HG03097 (cell line): ENCODE data around the gene NPHP4.
"Not testable (repeated sequence)": the region's sequence is repeated elsewhere in the genome, so short reads cannot be mapped to it uniquely, and the experiment has no call there.

Source experiments
- ATAC-seq: cut with Tn5 transposase; IDR thresholded peaks from one replicate; pipeline ENCODE4 v1.9.1; 2021; ENCODE audit not compliant: unreplicated experiment, low FRiP score

The NPHP4 gene

GRCh38 chr1:6025269-6026094 lies 33.3 kb upstream of the NPHP4 start:
- no peak for ATAC-seq

DNA sequence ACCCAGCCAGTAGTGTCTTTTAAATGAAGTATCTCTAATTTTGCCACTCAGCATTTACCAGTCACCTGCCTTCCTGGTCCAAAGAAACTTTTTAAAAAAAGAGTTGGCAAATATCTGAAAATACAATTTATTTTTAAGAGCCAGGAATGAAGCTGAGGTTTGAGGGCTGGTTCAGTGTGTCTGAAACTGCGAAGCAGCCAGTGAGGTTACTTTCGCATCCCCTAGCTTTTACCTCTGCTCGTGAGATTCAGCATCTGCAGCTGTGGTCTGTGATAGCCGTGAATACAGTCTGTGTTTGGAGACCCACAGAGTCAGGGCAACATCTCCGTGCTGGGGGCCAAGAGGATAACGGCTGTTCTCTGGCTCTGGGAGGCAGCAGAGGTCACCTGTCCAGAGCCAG lies 32.2 kb upstream of the NPHP4 start:
- ATAC-seq, result no peak

DNA sequence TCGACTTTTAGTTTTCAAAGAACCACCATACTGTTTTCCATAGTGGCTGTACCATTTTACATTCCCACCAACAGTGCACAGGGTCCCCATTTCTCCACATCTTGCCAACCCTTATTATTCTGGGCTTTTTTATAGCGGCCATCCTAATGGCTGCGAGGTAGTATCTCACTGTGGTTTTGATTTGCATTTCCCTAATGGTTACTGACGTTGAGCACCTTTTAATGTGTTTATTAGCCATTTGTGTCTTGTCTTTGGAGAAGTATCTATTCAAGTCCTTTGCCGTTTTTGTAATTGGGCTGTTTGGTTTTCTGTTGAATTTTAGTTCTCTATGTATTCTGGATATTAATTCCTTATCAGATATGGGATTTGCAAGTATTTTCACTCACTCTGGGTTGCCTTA lies 31.1 kb upstream of the NPHP4 start:
- no peak for ATAC-seq

- no peak for ATAC-seq
These were observed 30.0 kb upstream of the NPHP4 start for GRCh38 chr1:6022193-6022592.

- ATAC-seq, result no peak
These were observed 27.1 kb upstream of the NPHP4 start for GRCh38 chr1:6019166-6019845.

DNA sequence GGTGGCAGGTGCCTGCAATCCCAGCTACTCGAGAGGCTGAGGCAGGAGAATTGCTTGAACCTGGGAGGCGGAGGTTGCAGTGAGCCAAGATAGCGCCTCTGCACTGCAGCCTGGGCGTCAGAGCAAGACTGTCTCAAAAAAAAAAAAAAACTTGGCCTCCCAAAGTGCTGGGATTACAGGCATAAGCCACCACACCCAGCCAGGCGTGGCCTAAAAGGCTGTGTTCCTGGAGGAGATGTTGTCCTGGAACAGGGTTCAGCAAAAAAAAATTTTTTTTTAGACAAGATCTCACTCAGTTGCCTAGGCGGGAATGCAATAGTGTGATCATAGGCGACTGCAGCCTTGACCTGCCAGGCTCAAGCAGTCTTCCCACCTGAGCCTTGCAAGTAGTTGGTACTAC lies 25.4 kb upstream of the NPHP4 start:
- ATAC-seq, result not testable (repeated sequence)

GRCh38 chr1:6016191-6016865 lies 24.1 kb upstream of the NPHP4 start:
- ATAC-seq, result no peak

DNA sequence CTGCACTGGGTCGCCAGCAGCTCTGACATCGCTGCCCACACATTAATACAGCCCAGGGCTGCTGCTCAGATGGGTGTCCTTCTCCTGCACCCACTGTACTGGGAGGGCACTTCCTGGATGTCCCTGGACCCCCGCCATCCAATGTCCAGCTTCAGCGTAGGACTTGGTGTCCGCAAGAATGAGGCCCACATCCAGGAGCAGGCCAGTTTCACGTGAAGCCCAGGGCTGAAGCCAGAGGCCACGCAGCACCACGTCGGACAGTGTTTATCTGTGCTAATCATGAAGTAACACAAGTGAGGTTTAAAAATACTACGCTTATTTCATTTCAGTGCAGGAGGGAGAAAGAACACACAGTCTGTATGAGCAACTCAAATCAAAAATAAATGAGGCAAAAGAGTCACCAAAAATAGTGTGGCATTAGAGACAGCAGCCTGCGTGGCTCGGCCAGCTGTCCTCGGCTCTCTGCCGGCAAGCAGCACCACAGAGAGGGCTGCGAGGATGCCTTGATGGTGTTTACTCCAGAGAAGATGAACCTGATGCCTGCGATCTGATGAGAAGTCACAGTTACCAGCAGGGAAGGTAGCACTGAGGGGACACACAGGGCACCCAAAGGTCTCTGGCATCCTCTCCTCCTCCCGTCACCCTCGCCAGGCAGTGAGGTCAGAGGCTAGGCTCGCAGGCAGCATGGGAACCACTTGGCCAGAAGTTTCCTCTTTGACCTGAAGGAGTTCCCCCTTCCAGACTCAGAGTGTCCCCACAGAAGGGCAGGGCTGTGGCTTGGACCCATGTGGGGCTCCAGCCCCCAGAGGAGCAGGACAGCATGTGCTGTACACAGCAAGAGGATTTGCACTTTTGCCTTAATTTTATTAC lies 22.1 kb upstream of the NPHP4 start:
- ATAC-seq, result no peak

- no peak for ATAC-seq
These were observed 21.3 kb upstream of the NPHP4 start for GRCh38 chr1:6013491-6013890.

- no peak for ATAC-seq
These were observed 20.5 kb upstream of the NPHP4 start for GRCh38 chr1:6012529-6013318.

GRCh38 chr1:6011946-6012258 lies 19.7 kb upstream of the NPHP4 start:
- ATAC-seq, result no peak

GRCh38 chr1:6011161-6011945 lies 19.1 kb upstream of the NPHP4 start:
- no peak for ATAC-seq

DNA sequence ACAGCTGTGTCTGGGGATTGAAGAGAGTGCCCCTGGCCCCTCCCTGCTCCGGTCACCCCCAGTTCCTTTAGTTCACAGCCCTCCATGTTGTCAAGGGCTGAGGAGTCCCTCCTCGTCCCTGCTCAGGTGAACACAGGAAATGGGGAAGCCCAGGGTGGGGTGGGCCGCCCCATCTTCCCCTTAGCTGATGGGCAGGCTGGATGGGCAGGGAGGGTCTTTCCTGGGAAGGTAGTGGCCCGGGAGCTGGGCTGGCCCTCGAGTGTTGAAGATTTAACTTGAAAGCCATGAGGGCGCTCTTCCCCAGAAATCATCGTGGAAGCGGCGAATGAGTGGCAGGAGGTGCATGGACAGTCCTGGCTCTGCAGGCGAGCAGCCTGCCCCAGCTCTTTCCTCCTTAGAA lies 18.3 kb upstream of the NPHP4 start:
- no peak for ATAC-seq

DNA sequence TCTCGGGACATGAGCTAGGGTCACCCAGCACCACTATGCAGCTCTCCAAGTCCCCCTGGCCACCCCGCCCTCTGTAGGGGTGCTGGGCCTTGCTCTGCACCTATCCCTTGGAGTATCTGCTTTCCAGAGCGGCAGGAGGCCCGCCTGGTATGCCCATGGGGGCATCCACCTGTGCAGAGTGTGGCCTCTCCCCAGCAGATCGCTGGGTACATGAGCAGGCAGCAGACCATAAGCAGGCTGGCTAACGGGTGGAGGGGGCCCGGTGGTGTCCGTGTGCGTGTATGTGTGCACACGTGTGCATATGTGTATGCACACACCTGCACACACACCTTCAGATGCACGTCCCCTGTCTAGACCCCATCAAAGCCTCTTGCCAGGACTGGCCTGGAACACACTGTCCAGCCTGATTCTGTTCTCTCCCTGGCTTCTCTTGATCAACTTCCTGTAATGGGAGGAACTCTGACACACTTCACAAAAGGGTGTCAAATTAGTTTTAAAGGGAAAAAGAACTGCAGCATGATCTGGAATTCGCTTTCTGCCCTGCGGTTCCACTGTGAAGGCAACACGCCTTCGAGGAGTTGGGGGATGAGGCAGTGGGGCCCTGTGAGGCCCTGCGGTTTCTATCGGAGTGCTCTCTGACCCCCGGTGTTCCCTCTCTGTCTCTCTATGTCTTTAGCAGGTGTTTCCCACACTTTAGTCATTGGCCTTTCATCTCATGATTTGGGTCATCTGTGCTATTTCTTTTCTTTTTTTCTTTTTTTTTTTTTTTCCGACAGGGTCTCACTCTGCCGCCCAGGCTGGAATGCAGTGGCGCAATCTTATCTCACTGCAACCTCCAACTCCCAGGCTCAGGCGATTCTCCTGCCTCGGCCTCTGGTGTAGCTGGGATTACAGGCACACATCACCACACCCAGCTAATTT lies 17.2 kb upstream of the NPHP4 start:
- ATAC-seq, result no peak

DNA sequence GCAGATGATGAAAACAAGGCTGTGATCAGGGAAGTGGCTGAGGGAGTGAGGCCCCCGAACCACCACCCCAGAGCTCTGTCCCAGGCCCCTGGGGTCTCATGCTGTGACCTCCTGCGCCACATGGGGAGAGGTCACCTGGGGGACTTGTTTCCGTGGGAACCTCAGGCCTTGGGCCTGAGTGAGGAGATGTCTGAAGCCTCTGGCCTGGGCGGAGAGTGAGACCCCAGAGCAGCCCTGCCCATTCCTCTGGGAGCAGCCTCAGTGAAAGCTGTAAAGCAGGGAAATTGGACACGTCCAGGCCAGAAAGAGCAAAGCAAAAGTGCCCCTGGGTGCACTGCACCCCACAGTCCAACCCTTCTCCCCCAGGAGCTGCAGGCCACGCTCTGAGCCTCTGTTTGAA lies 16.5 kb upstream of the NPHP4 start:
- no peak for ATAC-seq

DNA sequence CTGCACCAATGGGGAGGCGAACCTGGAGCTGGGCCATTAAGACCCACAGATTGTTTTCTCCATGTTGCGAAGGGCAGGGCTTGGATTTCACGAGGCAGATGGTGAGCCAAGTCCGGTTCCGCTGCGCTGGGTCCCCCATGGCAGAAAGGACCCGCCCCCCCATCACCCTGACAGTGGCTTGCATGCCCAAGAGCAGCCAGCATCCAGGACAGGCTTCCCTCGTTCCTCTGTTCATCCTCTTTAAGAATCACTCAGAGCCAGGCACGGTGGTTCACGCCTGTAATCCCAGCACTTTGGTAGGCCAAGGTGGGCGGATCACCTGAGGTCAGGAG lies 15.8 kb upstream of the NPHP4 start:
- no peak for ATAC-seq

DNA sequence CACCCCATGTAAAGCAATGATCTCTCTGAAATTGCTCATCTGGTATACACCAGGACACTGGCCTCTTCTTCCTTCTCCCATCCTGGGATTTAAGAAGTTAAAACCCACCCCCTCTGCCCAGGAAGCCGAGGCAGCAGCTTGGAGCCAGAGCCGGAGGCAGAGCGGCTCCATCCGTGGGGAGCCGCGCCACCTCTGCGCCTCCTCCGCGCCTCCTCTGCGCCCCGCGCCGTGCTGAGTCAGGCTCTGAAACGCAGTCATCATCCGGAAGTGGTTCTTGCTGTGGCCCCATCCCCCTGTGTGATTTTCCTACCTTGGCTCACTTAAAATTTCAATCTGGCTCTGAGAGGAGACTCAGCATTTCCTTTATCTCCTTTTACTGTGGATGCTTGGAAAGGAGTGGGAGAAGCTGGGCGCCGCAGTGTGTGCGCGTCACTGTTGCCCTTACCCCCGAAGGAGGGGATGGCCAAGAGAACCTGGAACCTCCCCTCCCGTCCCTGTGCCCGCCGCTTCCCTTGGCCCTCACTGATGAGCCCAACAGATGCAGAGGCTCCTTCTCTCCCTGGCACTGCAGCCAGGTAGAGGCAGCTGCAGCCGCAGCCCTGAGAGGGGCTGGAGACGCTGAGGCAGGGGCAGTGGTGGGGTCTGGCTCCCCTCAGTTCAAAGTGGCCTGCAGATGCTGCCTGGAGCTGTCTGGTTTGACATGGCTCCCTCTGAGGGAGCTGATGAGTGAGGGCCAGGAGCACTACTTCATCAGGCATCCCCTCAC lies 15.3 kb upstream of the NPHP4 start:
- no peak for ATAC-seq

- no peak for ATAC-seq
These were observed 14.7 kb upstream of the NPHP4 start for GRCh38 chr1:6006882-6007281.
